HFFc6 (cell line): ENCODE results near the gene SH2B2. TPM values are rescaled to one million over a fixed set of nuclear protein-coding genes. Genes with fewer than 3 reads are reported as not detected.
"Not testable (repeated sequence)": the region's sequence is repeated elsewhere in the genome, so short reads cannot be mapped to it uniquely, and the experiment has no call there.

ENCODE experiments used
- DNase-seq: peaks from one replicate; pipeline ENCODE4 v3.0.0-alpha.2; 2018
- H3K27ac Mint-ChIP-seq: 2 replicates; pipeline ENCODE4 v1.8.0; 2020; ENCODE audit warnings: mild to moderate bottlenecking, mixed read lengths
- H3K27me3 Mint-ChIP-seq: 2 replicates; pipeline ENCODE4 v1.8.0; 2021; ENCODE audit warnings: mild to moderate bottlenecking, moderate library complexity, mixed read lengths; ENCODE audit not compliant: insufficient read depth
- H3K36me3 Mint-ChIP-seq: 2 replicates; pipeline ENCODE4 v1.8.0; 2021; ENCODE audit warnings: low read depth, mixed read lengths
- H3K4me1 Mint-ChIP-seq: 2 replicates; pipeline ENCODE4 v1.8.0; 2020; ENCODE audit warnings: low read depth, mixed read lengths
- H3K4me3 Mint-ChIP-seq: 2 replicates; pipeline ENCODE4 v1.8.0; 2020; ENCODE audit warnings: mild to moderate bottlenecking, moderate library complexity, mixed read lengths
- H3K9me3 Mint-ChIP-seq: 2 replicates; pipeline ENCODE4 v1.8.0; 2020; ENCODE audit warnings: mild to moderate bottlenecking, mixed read lengths
- total RNA-seq, 6 experiments: library from RNA; stranded (reverse); fragmentation: NEBNext Ultra II Directional; extraction: Animal tissue kit (Norgen Biotek cat#: 25700); gene quantifications; 2 replicates in 1 of 6; 3 replicates in 5 of 6; pipeline ENCODE4 v1.2.3, GENCODE V29; 2021
- TF ChIP-seq, protein P1 (sequence below): fragments of 200-600 bp; sonication (generic); IDR thresholded peaks from 2 replicates; pipeline ENCODE4 v1.5.0; 2021; ENCODE audit warnings: antibody characterized with exemption, mild to moderate bottlenecking

The SH2B2 gene
- total RNA-seq, 6 experiments from 2014 or later, result 1.2 to 3.2 (median 1.6) TPM

DNA sequence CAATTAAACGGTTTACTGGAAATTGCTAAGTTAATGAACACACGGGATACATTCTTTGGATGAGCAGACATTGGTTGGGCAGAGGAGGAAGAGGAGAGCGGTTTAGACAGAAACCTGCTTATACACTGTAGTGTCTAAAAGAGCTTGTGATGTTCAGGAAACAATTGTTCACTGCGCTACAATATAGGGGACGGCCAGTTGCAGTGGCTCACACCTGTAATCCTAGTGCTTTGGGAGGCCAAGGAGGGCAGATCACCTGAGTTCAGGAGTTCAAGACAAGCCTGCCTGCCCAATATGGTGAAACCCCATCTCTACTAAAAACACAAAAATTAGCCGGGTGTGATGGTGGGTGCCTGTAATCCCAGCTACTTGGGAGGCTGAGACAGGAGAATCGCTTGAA is 48.9 kb downstream of the SH2B2 start:
- H3K4me3 Mint-ChIP-seq, H3K27ac Mint-ChIP-seq, H3K4me1 Mint-ChIP-seq, DNase-seq, H3K9me3 Mint-ChIP-seq, H3K36me3 Mint-ChIP-seq: not testable (repeated sequence)
- H3K27me3 Mint-ChIP-seq, result peaks cover 15% of the 10 kb centered on the region

DNA sequence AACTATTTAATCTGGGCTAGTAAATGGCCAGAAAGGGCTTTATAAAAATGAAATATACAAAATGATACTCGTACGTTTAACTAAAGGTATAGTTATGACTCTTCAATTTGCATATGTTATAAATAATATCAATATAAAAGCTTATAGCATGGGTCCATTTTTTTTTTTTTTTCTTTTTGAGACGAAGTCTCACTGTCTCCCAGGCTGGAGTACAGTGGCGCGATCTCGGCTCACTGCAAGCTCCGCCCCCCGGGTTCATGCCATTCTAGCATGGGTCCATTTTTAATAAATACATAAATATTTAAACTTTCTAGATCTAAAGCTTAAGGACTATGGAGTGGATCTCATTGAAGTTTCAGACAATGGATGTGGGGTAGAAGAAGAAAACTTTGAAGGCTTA is 50.3 kb downstream of the SH2B2 start:
- H3K4me1 Mint-ChIP-seq, H3K4me3 Mint-ChIP-seq, DNase-seq, H3K27ac Mint-ChIP-seq, H3K9me3 Mint-ChIP-seq, H3K27me3 Mint-ChIP-seq, H3K36me3 Mint-ChIP-seq: not testable (repeated sequence)

DNA sequence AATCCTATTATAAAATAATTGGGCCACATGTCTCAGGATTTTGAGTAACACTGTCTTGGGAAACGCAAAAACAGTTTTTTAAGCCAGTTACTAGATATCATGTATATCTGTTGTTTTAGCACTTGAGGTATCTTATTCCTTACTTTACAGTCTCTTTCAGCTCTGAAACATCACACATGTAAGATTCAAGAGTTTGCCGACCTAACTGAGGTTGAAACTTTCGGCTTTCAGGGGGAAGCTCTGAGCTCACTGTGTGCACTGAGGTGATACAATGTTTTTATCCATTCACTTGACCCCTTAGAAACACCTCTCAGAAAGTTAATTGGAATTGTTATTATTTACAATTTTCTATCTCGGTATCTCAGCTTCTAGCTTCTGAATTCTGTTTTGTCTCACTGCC is 50.8 kb downstream of the SH2B2 start:
- H3K27ac Mint-ChIP-seq, H3K36me3 Mint-ChIP-seq, H3K27me3 Mint-ChIP-seq, H3K4me1 Mint-ChIP-seq, H3K9me3 Mint-ChIP-seq, DNase-seq, H3K4me3 Mint-ChIP-seq: not testable (repeated sequence)

DNA sequence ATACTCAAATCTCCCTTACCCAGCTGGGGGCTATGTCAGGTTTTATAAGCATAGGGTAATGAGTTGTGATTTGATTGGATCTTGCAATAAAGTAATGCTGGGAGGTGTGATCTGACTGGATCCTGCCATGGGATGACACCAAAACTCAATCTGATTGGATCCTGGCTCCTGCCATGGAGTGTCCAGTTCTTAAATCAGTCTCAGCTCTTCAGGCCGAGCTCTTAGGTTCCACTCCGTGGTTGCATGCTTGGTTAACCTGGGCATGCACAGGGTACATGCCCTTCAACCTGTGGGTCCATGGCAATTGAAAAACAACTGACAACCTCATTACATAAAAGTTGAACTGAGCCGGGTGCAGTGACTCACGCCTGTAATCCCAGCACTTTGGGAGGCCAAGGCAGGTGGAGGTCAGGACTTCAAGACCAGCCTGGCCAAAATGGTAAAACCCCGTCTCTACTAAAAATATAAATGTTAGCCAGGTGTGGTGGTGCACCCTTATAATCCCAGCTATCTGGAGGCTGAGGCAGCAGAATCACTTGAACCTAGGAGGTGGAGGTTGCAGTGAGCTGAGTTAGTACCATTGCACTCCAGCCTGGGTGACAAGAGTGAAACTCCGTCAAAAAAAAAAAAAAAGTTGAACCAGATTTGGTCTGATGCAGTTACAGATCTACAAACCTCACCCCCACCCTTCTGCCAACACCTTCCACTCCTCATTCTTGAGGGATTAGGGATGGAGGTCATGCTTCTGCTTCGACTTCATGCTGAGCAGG is 54.1 kb downstream of the SH2B2 start:
- not testable (repeated sequence) for H3K27me3 Mint-ChIP-seq, H3K4me3 Mint-ChIP-seq, H3K9me3 Mint-ChIP-seq, H3K4me1 Mint-ChIP-seq, DNase-seq, H3K27ac Mint-ChIP-seq, H3K36me3 Mint-ChIP-seq

DNA sequence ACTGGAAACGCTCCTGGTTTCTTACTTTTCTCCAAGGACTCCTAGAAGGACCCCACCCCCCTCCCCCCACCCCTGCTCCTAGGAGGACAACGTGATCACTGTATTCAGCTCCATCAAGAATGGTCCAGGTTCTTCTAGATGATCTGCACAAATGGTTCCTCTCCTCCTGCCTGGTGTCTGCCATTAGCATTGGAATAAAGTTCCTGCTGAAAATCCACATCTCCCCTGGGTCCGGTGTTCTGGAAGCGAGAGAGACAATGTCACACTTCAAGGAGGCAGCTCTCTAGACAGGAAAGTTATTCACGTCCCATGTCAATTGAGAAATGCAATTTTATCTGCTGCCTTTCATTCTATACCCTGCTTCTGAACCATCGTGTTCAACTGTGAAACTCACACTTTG is 60.3 kb downstream of the SH2B2 start:
- not testable (repeated sequence) for H3K27me3 Mint-ChIP-seq, H3K36me3 Mint-ChIP-seq, H3K4me3 Mint-ChIP-seq, H3K27ac Mint-ChIP-seq, H3K9me3 Mint-ChIP-seq, H3K4me1 Mint-ChIP-seq, DNase-seq

DNA sequence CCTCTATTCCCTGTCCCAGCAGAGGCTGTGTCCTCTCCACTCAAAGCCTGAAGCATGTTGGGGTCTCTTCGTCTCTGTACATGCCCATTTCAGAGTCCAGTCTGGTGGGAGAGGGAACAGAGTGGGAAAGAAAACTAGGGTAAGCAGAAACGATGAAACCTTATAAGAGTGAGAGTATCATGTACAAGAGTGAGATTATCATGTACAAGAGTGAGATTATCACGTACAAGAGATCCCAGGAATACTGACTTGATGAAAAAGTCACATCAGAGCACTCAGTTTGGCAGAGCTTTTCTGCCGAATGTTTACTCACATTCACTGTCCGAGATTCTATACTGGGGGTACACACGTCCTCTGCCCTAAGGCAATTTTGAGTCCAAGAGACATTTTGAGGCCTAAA is 69.7 kb downstream of the SH2B2 start, which contains the start of gene SPDYE6:
SPDYE6 (minus strand) TSS at position 101 of the 400 bp plus-strand sequence. CDS start 421 bp downstream, outside the sequence.
- H3K4me3 Mint-ChIP-seq, H3K27ac Mint-ChIP-seq, H3K4me1 Mint-ChIP-seq, DNase-seq, H3K9me3 Mint-ChIP-seq, H3K27me3 Mint-ChIP-seq, H3K36me3 Mint-ChIP-seq: not testable (repeated sequence)

DNA sequence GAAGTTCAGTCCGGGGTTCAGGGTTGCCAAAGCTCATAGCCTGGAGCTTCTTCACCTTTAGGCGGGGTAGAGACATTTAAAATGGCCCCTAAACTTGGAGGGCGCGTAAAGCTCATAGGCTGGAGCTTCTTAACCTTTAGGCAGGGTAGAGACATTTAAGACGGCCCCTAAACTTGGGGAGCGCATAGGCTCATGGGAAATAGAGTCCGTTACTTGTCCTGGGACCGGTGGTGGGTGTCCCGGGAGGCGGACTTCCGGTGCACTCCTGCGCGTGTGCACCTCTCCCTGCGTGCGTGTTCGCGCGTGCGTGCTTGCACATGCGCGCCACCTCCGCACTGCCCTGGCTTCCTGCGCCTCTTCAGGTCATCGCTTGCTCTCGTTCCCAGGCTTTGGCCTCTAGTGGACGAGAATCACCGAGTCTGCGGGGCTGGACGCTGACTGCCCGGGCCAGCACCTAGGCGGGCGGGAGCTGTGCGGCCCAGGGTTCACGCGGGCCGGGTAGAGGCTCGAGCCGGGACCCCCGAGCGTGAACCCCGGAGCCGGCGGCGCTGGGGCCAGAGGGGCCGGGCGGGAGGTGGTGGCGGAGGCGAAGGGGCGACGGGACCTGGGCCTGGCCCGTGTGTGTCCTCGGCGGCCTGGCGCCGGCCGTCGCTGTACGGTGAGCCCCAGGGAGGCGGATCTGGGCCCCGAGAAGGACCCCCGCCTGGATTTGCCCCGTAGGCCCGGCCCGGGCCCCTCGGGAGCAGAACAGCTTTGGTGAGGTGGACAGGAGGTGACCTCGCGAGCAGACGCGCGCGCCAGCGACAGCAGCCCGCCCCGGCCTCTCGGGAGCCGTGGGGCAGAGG is 77.1 kb downstream of the SH2B2 start:
- TF ChIP-seq, protein P1, sequence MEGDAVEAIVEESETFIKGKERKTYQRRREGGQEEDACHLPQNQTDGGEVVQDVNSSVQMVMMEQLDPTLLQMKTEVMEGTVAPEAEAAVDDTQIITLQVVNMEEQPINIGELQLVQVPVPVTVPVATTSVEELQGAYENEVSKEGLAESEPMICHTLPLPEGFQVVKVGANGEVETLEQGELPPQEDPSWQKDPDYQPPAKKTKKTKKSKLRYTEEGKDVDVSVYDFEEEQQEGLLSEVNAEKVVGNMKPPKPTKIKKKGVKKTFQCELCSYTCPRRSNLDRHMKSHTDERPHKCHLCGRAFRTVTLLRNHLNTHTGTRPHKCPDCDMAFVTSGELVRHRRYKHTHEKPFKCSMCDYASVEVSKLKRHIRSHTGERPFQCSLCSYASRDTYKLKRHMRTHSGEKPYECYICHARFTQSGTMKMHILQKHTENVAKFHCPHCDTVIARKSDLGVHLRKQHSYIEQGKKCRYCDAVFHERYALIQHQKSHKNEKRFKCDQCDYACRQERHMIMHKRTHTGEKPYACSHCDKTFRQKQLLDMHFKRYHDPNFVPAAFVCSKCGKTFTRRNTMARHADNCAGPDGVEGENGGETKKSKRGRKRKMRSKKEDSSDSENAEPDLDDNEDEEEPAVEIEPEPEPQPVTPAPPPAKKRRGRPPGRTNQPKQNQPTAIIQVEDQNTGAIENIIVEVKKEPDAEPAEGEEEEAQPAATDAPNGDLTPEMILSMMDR, result peak; percentile 41; the same call in 1 of the 2 replicates
- DNase-seq, result peak; percentile 98
- H3K27ac Mint-ChIP-seq, result peak overlapping the region; percentile 91
- H3K9me3 Mint-ChIP-seq, H3K4me1 Mint-ChIP-seq, H3K36me3 Mint-ChIP-seq, H3K27me3 Mint-ChIP-seq: not testable (repeated sequence)
- H3K4me3 Mint-ChIP-seq, result peak overlapping the region; percentile 96

DNA sequence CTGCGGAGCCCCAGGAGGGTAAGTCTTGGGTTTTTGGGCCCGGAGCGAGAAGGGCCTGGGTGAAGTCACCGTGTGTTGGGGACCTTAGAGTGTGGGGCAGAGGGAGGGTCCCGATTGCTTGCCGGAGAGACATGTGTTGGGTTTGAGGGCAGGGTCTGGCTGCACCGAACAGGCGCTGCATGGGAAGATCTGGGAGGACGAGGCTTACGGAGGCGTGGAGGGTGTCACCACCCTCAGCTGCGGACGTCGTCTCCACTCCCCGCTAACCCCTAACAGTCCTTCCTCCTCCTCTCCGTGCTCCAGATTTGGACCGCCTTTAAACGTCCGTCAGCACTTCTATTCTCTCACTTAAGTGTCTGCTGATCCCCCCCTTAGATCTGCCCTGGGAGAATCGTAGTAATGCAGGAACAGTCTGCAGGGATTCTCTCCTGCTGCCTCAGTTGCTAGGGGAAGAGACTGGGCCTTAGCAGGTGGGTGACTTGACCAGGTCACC is 77.8 kb downstream of the SH2B2 start:
- not testable (repeated sequence) for H3K4me1 Mint-ChIP-seq, DNase-seq, H3K27me3 Mint-ChIP-seq, H3K36me3 Mint-ChIP-seq, H3K9me3 Mint-ChIP-seq
- H3K4me3 Mint-ChIP-seq, result peak overlapping the region; percentile 96
- peak overlapping the region; percentile 91 for H3K27ac Mint-ChIP-seq

DNA sequence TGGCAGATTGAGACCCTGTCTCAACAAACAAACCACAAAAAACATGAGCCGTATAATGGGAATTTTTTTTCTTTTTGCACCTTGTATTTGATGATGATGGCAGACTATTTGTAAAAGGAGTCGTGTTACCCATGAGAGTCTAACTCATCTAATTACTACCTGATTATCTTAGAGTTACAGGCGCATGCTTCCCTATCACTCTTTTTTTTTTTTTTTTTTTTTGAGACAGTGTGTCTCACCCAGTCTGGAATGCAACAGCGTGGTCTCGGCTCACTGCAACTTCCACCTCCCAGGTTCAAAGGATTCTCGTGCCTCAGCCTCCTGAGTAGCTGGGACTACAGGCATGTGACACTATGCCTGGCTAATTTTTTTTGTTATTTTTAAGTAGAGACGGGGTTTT is 78.7 kb downstream of the SH2B2 start:
- not testable (repeated sequence) for H3K4me1 Mint-ChIP-seq, DNase-seq, H3K27me3 Mint-ChIP-seq, H3K27ac Mint-ChIP-seq, H3K9me3 Mint-ChIP-seq
- H3K4me3 Mint-ChIP-seq, result peak overlapping the region; percentile 96
- H3K36me3 Mint-ChIP-seq, result peaks cover 15% of the 10 kb centered on the region

DNA sequence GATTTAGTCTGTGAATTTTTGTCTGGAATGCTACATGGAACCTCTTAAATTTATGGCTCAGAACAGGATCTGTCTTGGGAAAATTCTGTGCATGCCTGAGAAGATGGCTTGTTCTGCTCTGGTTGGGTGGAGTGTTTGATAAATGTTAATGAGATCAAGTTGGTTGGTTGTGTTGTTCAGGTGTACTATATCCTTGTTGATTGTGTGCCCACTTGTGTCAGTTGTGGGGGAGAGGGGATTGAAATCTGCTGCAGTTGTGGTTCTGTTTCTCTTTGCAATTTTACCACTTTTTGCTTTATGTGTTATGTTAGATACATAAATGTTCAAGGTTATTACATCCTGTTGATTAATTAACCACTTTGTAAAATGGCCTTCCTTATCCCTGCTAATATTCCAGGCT is 83.4 kb downstream of the SH2B2 start:
- H3K9me3 Mint-ChIP-seq, H3K4me3 Mint-ChIP-seq, H3K27ac Mint-ChIP-seq, DNase-seq, H3K27me3 Mint-ChIP-seq: not testable (repeated sequence)
- H3K4me1 Mint-ChIP-seq, result peaks cover 11% of the 10 kb centered on the region
- peaks cover 23% of the 10 kb centered on the region for H3K36me3 Mint-ChIP-seq
